ENCODE measurements around the gene ATXN1.
"Not testable (repeated sequence)": the region's sequence is repeated elsewhere in the genome, so short reads cannot be mapped to it uniquely, and the experiment has no call there.

The ATXN1 gene

DNA sequence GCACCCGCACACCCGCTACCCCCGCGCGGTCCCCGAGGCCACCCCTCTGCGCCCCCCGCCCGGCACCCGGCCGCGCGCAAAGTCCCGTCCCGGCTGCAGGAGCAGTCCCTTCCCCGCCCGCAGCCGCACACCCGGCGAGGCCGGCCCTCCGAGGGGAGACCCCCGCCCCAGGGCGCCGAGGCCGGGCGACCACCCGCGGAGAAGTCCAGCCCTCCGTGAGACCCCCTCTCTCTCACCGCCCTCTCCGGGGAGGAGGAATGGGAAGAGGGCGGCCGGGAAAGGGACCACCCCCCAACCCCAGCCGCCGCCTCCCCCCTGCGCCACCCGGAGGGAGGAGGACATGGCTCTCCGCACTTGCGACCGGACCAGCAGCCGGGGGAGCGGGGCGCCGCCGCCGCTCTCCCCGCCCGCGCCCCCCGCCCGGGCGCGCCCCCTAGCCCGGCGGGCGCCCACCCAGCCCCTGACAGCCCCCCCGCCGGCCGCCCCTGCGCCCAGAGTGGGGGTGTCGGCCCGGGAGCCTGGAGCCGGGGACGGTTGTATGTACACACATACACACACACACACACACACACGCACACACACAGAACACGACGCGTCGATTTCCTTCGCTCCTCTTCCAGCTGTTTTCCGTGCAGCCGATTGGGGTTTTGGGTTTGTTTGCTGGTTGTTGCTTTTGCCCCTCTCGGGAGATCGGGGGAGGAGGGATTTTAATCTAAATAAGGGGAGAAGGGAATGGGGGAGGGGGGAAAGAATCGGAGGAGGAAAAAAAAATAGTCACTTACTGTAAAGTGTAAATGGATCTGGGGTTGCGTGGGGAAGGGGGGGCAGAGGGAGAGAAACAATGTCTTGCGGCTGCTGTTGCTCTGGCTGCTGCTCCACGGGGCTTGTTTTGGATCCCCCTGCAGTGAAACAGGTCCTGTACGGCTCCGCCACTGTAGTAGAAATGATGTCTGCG, at the start of gene ATXN1:
Gene ATXN1, minus strand, starts transcription at position 945 of the 955 bp plus-strand sequence.
- DNase-seq (ENCODE audit: low read depth, low spot score) = no peak

DNA sequence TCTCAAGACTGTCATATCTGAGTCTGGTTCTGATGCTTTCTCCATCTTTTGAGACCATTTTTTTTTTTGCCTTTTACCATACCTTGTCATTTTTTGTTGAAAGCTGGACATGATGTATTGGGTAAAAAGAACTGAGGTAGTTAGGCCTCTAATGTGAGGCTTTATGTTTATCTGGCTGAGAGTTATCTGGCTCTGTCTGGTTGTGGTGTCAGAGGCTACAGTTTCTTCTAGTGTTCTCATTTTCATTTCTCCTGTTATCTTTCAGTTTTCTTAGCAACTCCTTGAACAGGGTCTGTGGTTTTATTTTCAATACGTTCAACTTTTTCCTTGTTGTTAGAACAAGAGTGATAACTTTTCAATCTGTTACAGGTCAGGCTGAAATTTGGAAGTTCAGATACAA, 49.2 kb upstream of the ATXN1 start:
- no peak for DNase-seq (ENCODE audit: low read depth, low spot score)

DNA sequence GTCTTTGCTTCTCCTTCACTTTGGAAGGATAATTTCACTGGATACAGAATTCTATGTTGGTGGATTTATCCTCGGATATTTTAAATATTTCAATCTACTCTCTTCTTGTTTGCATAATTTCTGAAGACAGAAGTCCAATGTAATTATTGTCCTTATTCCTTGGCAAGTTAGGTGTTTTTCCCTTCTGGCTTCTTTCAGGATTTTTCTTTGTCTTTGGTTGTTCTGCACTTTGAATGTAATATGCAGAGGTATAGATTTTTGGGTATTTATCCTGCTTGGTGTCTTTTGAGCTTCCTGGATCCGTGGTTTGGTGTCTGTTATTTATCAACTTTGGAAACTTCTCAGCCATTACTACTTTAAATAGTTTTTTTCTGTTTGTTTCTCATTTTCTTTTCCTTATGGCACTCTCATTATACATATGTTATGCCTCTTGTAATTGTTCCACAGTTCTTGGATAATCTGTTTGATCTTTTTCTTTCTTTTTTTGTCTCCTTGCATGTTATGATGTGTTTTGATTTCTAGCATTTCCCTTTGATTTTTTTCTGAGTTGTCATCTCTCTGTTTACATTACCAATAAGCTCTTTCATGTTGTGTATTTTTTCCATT, 48.6 kb upstream of the ATXN1 start:
- no peak for DNase-seq (ENCODE audit: low read depth, low spot score)

DNA sequence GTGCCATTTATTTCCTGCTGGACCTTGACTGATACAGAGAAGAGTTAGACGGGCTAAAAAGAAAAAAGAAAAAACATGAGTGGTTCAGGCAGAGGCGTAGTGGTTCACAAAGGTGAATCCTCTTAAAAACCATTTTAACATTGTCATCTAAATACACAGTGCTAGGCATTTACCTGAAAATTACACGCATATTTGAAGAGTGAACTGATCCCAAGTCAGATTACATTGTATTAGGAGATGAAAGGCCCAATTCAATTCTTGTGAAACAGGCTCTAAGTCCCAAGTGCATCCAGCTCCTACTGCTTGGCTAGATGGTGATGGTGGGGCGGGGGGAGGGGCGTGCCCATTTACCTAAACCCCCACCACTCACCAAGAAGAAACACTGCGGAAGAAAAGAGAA, 46.7 kb upstream of the ATXN1 start:
- no peak for DNase-seq (ENCODE audit: low read depth, low spot score)

DNA sequence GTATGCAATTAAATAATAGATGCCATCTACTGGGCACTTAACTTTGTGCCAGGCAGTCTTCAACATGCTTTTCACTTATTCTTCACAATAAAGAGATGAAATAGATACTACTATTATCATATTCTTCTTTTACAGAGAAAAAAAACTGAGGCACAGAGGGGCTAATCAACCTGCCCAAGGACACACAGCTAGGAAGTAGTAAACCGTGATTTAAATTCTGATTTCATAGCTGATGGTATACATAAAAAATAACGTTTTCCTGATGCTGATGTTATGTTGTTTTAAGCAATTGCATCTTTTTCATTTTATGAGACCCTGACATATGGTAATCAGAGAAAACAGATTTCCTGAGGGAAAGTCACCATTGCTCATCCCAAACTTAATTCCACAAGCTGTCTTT, 45.1 kb upstream of the ATXN1 start:
- no peak for DNase-seq (ENCODE audit: low read depth, low spot score)

DNA sequence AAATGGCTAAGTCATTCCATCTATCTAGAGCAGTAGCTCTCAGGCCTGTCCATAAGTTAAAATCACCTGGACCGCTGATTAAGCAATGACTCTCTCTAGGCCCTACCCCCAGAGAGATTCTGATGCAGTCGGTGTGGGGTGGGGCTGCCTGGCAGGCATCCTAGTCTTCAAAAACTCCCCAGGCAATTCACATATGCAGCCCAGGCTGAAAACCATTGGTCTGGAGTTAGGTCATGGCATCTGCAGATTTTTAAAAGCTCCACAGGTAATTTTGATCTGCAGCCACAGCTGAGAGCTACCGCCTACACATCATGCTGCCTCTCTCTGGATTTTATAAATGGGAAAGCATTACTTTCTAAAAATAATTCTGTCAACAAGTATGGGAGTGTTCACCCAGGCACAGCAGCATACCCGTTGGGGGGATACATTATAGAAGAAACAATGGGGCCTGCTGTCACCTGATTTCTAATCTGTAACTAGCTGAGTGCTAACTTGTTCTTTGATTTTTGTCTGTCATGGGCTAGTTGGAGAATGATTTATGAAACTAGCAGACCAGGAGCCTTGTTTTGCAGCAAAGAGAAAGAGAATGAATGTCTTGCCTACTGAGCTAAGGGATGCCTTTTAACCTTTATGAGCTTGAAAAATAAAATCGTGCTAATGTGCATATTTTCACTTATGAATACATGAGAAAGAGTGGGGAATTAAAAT, 44.1 kb upstream of the ATXN1 start:
- DNase-seq (ENCODE audit: low read depth, low spot score) = no peak

DNA sequence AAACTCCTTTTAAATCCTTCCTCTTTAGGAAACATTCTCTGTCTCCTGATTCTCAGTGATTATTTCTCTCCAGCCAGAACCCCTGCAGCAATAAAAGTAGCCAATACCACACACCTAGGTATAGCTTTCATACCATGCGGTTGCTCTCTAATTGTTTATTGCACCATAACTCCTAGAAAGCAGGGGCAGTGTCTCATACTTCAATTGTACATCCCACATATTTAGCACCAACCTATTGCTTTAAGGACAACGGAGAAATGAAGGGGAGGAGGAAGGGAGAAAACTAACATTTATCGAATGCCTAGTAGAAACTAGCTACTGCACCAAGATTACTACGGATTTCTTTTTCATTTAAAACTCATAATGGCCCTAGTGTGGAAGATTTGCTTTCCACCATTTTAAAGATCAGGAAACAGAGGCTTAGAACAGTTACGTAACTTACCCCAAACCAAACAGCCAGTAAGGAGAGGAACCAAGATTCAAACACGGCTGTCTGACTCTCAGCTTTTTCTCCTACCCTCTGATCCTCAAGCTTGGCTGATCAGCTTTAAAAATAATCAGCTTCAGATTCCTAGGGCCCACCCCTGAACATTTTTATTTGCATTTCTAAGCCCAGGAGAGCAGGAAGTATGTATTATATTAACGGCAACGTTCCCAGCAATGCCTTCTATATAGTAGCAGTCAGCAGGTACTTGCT, 43.4 kb upstream of the ATXN1 start:
- DNase-seq (ENCODE audit: low read depth, low spot score) = no peak

DNA sequence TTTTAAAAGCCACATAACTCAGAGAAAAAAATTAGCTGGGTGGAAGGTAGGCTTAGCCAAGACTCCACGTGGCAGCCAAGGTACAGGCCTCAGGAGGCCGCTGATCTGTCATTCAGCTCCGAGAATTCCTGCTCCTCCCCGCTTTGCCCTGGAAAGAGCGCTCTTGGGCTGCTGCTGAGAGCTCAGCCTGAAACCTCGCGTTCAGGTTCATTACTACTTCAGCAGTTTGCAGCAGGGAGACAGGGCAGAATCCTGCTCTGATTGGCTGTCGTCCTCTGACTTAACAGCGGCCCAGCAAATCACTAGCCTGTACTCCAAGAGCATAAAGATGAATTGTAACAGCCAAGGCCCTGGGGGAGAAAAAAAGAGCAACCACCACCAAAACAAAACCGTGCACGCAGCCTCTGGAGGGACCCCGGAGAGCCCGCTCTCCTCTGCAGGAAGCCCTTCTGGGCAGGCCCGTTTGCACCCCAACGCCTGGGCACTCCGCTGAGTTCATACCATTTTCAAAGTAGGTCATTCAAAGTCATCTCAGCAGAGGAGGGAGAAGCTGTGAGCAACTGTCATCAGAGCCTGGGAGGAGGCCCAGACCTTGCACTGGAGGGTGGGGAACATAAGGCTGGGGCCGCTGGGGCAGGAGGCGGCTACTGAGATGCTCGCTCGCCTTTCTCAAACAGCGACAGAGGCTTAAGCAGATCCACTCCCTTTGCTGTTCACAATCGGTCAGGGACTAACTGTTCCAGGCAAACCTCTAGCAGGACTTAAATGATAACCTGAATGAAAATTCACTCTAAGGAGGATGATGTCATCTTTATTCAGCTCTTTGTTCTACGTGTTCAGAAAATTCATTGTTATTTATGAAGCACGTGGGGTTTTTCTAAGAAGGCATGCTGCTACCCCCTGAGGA, 42.3 kb upstream of the ATXN1 start:
- DNase-seq (ENCODE audit: low read depth, low spot score) = peak; percentile 89

DNA sequence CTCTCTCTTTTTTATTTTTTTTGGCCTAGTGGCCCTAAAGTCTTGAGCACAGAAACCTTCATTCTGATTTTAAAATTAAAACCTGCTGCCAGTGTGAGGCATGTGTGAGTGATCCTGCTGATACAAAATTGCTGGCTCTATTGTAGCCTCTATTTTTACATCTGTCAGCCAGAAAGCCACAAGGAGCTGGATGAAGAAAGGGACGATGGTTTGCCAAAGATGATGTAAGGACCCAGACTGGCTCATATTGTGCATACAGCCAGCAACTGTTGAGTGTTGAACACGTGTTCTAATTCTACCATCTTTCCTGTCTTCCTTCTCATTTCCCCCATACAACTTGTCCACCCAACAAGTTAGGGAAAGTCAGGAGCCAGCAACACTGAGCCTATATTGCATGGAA, 40.8 kb upstream of the ATXN1 start:
- DNase-seq (ENCODE audit: low read depth, low spot score) = no peak

DNA sequence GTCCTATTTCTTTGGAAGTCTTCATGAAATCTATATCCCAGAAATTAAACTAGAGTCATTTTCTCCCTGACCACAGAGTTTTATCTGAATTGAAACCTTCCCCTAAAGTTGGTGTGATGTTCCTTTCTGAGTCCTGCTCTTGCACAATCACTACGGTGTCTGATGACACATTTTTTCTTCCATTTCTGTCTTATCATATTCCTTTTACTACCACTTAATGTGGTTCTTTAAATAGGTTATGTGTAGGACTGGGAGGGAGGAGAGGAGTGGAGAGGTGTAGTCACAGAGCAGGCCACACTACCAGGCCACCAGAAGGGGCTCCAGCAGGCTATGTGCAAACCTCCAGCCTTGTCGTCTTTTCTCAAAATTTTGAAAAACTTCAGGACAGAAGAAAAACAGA, 39.7 kb upstream of the ATXN1 start:
- DNase-seq (ENCODE audit: low read depth, low spot score) = no peak

DNA sequence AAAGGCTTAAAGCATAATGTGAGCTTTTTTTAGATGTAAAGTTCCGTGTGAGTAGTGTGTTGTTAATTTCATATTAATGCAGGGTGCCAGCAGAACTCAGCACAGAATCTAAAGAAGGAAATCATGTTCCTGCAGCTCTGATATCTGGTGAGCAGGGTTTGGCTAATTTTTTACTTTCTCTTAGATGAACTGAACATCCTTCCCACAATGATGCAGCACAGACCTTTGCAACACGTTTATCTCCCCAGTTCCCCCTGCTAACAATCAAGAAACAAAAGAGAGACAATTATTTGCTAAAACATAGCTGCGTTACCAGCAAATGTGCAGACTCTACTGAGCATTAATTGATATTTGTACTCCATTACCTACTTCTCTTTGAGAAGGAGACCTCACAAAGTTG, 39.1 kb upstream of the ATXN1 start:
- no peak for DNase-seq (ENCODE audit: low read depth, low spot score)

DNA sequence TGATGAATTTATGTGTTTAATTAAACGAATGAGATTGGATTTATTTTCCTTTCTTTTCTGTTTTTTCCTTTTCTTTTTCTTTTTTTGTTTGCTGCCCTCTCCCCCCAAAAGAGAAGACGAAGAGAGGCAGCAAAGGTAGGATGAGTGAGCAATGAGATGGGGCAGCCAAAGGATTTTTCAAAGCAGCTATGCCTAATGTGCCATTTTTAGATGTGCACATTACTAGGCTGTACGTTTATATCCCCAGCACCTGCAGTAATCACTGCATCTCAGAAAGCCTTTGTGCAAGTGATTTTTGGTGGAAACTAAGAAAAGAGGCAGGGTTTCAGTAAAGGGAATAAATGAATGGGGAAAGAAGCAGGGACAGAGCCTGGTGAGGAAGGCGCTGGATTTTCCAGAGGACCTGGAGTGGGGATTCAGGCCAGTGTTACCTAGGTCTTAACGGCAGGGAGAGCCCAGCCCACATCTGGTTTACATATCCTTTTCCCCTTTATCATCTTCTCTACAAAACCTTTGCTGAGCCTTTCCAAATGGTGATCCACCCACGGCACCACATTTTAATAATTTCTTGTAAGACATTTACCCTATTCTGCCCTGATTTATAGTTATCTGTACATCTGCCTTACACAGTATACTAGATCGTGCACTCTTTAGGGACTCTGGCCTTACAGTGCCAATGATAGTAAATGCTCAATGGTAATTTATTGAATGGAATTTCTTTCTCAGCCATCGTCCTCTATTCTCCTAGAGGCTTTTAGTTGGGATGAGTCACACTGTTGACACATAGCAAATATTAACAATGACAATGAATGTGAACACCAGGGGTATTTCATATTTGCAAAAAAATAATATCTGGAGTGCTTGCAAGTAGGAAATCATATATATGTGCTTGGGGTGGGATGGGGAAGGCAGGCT, 38.3 kb upstream of the ATXN1 start:
- no peak for DNase-seq (ENCODE audit: low read depth, low spot score)

DNA sequence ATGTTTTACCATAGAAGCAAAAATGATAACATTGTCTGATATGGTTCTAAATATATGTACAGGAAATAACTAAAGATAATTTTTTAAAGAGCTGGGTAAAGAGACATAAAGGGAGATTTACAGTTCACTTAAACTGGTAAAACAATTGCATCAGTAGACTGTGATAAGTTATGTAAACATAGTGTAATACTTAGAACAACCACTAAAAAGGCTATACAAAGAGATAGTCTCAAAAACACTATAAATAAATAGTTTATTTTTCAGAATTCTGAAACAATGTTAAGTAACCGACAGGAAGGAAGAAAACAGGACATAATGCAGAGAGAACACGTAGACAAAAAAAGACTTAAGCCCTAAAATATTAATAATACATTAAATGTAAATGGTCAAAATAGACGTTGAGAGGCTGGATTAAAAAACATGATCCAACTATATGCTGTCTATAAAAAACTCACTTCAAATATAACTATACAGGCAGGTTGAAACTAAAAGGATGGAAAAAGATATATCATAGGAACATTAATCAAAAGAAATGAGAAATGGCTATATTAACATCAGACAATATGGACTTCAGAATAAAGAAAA, 32.7 kb upstream of the ATXN1 start:
- DNase-seq (ENCODE audit: low read depth, low spot score) = no peak

DNA sequence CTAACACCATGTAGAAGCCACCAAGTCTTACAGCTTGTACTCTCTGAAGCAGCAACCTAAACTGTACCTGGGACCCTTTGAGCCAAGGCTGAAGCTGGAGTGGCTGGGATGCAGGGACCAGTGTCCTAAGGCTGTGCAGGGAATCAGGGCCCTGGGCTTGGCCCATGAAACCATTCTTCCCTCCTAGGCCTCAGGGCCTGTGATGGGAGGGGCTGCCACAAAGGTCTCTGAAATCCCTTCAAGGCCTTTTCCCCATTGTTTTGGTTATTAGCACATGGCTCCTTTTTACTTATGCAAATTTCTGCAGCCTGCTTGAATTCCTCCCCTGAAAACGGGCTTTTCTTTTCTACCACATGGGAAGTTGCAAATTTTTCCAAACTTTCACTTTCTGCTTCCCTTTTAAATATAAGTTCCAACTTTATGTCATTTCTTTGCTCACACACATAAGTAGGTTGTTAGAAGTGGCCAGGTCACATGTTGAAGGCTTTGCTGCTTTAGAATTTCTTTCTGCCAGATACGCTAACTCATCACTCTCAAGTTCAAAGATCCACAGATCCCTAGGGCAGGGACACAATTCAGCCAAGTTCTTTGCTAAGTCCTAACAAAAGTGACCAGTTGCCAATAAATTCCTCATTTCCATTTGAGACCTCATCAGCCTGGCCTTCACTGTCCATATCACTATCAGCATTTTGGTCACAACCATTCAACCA, 28.2 kb upstream of the ATXN1 start:
- DNase-seq (ENCODE audit: low read depth, low spot score) = no peak

DNA sequence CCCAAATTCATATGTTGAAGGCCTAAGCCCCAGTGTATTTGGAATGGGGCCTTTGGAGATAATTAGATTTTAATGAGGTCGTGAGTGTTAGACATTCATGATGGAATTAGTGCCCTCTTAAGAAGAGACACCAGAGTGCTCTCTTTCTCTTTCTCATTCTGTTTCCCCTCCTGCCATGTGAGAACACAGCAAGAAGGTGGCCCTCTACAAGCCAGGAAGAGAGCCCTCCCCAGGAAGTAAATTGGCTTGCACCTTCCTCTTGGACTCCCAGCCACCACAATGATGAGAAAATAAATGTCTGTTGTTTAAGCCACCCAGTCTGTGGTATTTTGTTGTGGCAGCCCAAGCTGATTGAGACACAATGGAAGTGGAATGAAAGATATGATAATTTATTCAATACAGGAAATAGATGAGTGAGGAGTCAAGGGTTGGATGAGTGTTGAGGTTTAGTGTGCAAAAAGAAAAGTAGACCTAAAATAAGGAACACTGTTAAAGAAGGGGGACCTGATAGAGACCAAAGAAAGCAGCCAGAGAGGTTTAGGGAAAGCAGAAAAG, 25.9 kb upstream of the ATXN1 start:
- DNase-seq (ENCODE audit: low read depth, low spot score) = no peak

DNA sequence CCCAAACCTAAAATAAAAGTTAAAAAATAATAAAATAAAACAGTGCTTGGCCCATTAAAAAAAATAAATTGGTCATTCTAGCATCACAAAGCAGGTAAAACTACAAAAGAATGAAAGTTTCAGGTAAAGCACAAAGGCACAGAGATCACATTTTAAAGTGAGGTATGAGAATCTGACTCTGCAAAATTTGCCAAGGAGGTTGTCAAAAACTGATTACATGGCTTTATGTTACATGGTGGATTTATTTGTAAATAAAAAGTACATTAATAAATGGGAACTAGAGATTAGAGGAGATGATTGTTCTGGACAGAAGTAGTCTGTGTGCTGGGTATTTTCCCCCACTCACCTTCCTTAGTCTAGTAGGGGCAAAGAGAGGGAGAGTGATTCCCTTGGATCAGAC, 24.2 kb upstream of the ATXN1 start:
- DNase-seq (ENCODE audit: low read depth, low spot score) = no peak

DNA sequence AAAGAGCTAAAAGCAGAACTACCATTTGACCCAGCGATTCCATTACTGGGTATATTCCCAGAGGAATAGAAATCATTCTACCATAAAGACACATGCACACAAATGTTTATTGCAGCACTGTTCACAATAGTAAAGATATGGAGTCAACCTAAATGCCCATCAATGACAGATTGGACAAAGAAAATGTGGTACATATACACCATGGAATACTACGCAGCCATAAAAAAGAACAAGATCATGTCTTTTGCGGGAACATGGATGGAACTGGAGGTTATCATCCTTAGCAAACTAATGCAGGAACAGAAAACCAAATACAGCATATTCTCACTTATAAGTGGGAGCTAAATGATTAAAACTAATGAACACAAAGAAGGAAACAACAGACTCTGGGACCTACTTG, 23.7 kb upstream of the ATXN1 start:
- not testable (repeated sequence) for DNase-seq (ENCODE audit: low read depth, low spot score)

DNA sequence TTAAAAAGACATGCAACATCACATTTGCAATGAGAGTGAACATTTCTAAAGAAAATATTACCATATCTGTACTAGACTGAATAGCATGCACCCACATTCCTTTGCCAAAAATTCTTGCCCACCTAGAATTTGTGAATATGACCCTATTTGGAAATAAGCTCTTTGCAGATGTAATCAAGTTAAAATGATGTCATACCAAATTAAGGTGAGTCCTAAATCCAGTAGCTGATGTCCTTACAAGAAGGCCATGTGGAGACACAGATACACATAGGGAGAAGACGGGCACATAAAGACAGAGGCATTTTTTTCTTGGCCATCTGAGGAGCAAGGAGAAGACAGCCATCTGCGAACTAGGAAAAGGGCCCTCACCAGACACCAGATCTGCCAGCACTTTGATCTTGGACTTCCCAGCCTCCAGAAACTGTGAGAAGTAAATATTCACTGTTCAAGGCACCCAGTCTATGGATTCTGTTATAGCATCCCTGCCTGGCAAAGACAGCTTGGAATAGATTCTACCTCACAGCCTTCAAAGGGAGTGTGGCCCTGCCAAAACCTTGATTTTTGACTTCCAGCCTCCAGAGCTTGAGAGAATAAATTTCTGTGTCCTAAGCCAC, 22.8 kb upstream of the ATXN1 start:
- no peak for DNase-seq (ENCODE audit: low read depth, low spot score)

Data from iPS DF 19.7 (cell line).